ENCODE data around the gene ULK4. TPM values are rescaled to one million over a fixed set of nuclear protein-coding genes. Genes with fewer than 3 reads are reported as not detected.

ULK4 gene
- total and polyA plus RNA-seq, 10 donors = 2.0 to 33.3 (median 12.9) TPM

DNA sequence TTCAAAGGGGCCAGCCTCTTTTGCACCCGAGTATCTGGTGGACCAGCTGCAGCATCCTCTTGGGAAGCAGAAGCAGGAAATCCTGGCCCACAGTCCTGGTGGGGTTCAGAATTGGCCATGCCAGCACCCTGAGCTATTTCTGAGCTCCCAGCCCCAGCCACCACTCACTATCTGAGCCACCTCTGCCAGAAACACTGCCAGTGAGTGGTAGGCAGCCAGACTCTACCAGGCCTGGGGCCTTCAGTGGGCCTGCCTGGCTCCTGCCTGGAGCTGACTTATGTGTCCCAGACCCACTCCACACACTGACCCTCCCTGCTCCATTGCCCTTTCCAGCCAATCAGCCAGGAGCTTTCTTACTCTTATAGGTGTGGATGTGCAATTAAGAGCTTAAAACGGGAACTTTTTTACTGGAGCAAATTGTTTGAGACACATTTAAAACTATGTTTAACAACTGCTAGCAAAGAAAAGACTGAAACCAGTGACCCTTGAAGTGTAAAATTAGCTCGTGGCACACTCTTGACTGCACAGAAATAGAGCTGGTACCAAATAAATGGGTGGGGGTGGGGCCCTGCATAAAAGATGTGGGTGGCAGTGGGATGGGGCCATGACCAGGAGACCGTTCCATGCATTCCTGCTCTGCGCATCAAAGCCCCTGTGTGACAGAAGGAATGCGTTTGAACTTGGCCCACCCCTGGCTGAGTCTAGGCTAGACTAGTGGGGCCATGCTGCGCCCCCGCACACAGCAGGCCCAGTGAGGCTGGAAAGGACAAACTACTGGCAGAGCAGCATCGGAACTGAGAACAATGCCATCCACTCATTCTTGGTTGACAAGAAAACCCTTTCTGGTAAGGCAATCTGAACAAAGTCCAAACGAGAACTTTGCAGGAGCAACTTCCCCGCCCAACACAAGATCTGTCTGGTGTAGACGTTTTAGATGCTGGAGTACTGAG lies 714.6 kb downstream of the ULK4 start:
- no peak for DNase-seq
- peaks cover 0 to 30% (median 4%) of the 10 kb centered on the region in 6 donors for H3K36me3 ChIP-seq
- no peaks in the 10 kb centered on the region for H3K9me3 ChIP-seq
- H3K4me1 ChIP-seq = peaks cover 0 to 10% (median 0%) of the 10 kb centered on the region in 6 donors
- intact Hi-C loops (cut with DNase I; ENCODE audit: low total_unique reads) = no loop called here
- H3K27me3 ChIP-seq (replicated peaks in 1 of 7) = no peaks in the 10 kb centered on the region
- H3K27ac ChIP-seq = no peak overlapping the region
- 81 to 87% (median 86%) methylated on average over 12 of the region's 12 CpGs for WGBS, 5 donors
- H3K4me3 ChIP-seq = no peak overlapping the region
- TF ChIP-seq POLR2AphosphoS5 (IDR thresholded peaks at IDR 0.05) (no peak), POLR2A (IDR thresholded peaks at IDR 0.05) (no peak)
- TF ChIP-seq, protein P1, sequence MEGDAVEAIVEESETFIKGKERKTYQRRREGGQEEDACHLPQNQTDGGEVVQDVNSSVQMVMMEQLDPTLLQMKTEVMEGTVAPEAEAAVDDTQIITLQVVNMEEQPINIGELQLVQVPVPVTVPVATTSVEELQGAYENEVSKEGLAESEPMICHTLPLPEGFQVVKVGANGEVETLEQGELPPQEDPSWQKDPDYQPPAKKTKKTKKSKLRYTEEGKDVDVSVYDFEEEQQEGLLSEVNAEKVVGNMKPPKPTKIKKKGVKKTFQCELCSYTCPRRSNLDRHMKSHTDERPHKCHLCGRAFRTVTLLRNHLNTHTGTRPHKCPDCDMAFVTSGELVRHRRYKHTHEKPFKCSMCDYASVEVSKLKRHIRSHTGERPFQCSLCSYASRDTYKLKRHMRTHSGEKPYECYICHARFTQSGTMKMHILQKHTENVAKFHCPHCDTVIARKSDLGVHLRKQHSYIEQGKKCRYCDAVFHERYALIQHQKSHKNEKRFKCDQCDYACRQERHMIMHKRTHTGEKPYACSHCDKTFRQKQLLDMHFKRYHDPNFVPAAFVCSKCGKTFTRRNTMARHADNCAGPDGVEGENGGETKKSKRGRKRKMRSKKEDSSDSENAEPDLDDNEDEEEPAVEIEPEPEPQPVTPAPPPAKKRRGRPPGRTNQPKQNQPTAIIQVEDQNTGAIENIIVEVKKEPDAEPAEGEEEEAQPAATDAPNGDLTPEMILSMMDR (IDR thresholded peaks at IDR 0.05 in 8 of 11, conservative IDR thresholded peaks at IDR 0.05 in 3 of 11) = no peak

DNA sequence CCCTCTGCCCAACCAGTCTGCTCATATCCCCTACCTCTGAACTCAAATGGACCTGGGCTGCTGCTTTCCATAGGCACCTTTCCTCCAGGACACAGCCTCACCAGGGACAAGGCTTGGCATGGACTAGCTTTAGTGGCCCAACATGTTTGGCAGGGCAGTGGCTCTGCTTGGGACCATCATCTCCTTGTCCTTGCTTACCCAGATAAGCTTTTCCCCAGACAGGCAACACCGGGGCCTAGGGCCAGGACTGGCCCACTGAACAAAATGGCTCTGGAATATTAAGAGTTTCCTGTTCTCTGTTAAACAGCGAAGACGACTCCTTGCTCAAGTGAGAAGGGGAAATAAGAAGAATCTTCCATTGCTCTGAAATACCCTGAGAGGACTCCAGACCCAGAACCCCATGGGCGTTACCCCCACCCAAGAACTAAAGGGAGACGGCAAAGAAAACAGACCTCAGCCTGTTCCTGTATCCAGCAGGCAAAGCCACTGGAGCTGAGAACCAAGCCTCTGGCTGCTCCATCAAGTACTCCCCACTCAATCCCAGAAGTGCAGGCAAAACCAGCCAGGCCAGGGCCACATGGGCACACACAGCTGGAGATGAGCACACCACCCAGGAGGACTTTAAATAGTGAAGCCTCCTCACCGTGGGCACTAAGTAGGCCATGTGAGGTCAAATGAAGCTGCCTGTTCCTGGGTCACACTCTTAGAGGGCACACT lies 717.1 kb downstream of the ULK4 start:
- WGBS, 5 donors = 72 to 86% (median 77%) methylated on average over 5 to 6 of the region's 6 CpGs
- no peak overlapping the region for H3K4me3 ChIP-seq

DNA sequence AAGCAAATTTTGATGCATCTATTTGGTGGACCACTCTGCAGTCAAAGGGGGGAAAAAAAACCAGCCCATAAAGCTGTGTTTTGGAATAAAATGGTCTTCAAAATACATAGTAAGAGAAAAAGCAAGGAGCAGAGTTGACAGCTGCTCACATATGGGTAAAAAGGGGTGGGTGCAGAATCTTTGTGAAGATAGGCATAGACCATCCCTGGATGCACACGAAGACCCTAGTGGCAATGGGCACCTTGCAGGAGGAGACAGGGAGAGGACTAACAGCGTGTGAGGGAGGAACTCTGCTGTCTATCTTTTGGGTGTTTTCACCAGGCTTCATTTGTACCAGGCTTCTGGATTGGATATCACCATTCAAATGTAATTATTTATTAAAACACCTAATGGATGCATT lies 718.7 kb downstream of the ULK4 start:
- intact Hi-C loops (cut with DNase I; ENCODE audit: low total_unique reads) = no loop called here
- Histone ChIP-seq H3K36me3 (peaks cover 0 to 71% (median 36%) of the 10 kb centered on the region in 6 donors), H3K4me1 (peaks cover 0 to 3% (median 0%) of the 10 kb centered on the region in 6 donors), H3K9me3 (no peaks in the 10 kb centered on the region), H3K4me3 (no peak overlapping the region), H3K27me3 (replicated peaks in 1 of 7) (no peaks in the 10 kb centered on the region), H3K27ac (no peak overlapping the region)
- no peak for DNase-seq
- WGBS, 5 donors = 70 to 95% (median 75%) methylated on average over 2 of the region's 2 CpGs
- no peak for TF ChIP-seq POLR2A (IDR thresholded peaks at IDR 0.05)
- TF ChIP-seq, protein P1 (IDR thresholded peaks at IDR 0.05 in 8 of 11, conservative IDR thresholded peaks at IDR 0.05 in 3 of 11) = no peak
- peak in 1 of 3 donors; percentile 13 for TF ChIP-seq POLR2AphosphoS5 (IDR thresholded peaks at IDR 0.05)

More for the DNA sequence above, 717.1 kb downstream of the ULK4 start:
- no peaks in the 10 kb centered on the region for H3K27me3 ChIP-seq (replicated peaks in 1 of 7)
- peaks cover 0 to 55% (median 21%) of the 10 kb centered on the region in 6 donors for H3K36me3 ChIP-seq
- no peak for DNase-seq
- H3K27ac ChIP-seq = no peak overlapping the region
- H3K4me1 ChIP-seq = peaks cover 0 to 10% (median 0%) of the 10 kb centered on the region in 6 donors
- intact Hi-C loops (cut with DNase I; ENCODE audit: low total_unique reads) = no loop called here
- TF ChIP-seq, protein P1 (IDR thresholded peaks at IDR 0.05 in 8 of 11, conservative IDR thresholded peaks at IDR 0.05 in 3 of 11) = no peak
- TF ChIP-seq POLR2AphosphoS5 (IDR thresholded peaks at IDR 0.05) (no peak), POLR2A (IDR thresholded peaks at IDR 0.05) (no peak)
- H3K9me3 ChIP-seq = no peaks in the 10 kb centered on the region

All from spleen (tissue), 11 donors.